Cerebellar nuclear complex (tissue), 1 donor: Measurements from ENCODE around the gene FUCA1.
"Not testable (repeated sequence)": the region's sequence is repeated elsewhere in the genome, so short reads cannot be mapped to it uniquely, and the experiment has no call there.

Source experiments
- DNase-seq, 2 experiments: peaks; one replicate each; lab custom pipeline; 2025; lab: John Stamatoyannopoulos, UW

Gene FUCA1

GRCh38 chr1:23895993-23896392 lies 27.9 kb upstream of the FUCA1 start:
- no peak for DNase-seq

GRCh38 chr1:23895082-23895481 lies 27.0 kb upstream of the FUCA1 start:
- DNase-seq, result no peak

GRCh38 chr1:23889074-23889473 lies 21.0 kb upstream of the FUCA1 start:
- DNase-seq, result no peak

GRCh38 chr1:23885222-23885621 lies 17.1 kb upstream of the FUCA1 start:
- no peak for DNase-seq

- no peak for DNase-seq
Observed at GRCh38 chr1:23882746-23883145, 14.7 kb upstream of the FUCA1 start.

GRCh38 chr1:23879809-23880208 lies 11.7 kb upstream of the FUCA1 start:
- DNase-seq, result no peak

GRCh38 chr1:23878668-23879067 lies 10.6 kb upstream of the FUCA1 start:
- DNase-seq, result no peak

GRCh38 chr1:23875382-23875781 lies 7.3 kb upstream of the FUCA1 start:
- DNase-seq, result no peak

GRCh38 chr1:23872421-23872820 lies 4.3 kb upstream of the FUCA1 start:
- DNase-seq, result no peak

- no peak for DNase-seq
Observed at GRCh38 chr1:23869051-23869450, 961 bp upstream of the FUCA1 start.

- peak in 1 of 2 experiments; percentile 22 for DNase-seq
Observed at GRCh38 chr1:23868557-23869016, 497 bp upstream of the FUCA1 start.

GRCh38 chr1:23867542-23867894 lies 572 bp downstream of the FUCA1 start:
- DNase-seq, result no peak

- DNase-seq, result no peak
Observed at GRCh38 chr1:23865543-23865930, 2.6 kb downstream of the FUCA1 start.

- DNase-seq, result no peak
Observed at GRCh38 chr1:23864801-23865542, 3.1 kb downstream of the FUCA1 start.

GRCh38 chr1:23862640-23863039 lies 5.5 kb downstream of the FUCA1 start:
- DNase-seq, result no peak

GRCh38 chr1:23854568-23854967 lies 13.5 kb downstream of the FUCA1 start:
- no peak for DNase-seq

- DNase-seq, result not testable (repeated sequence)
Observed at GRCh38 chr1:23853124-23853523, 15.0 kb downstream of the FUCA1 start.

- not testable (repeated sequence) for DNase-seq
Observed at GRCh38 chr1:23851406-23851805, 16.7 kb downstream of the FUCA1 start.

- no peak for DNase-seq
Observed at GRCh38 chr1:23848673-23849616, 19.1 kb downstream of the FUCA1 start.

GRCh38 chr1:23847482-23848095 lies 20.5 kb downstream of the FUCA1 start:
- DNase-seq, result not testable (repeated sequence)

- no peak for DNase-seq
Observed at GRCh38 chr1:23845163-23845562, 22.9 kb downstream of the FUCA1 start.

- DNase-seq, result no peak
Observed at GRCh38 chr1:23843644-23844043, 24.4 kb downstream of the FUCA1 start.
